GM13977 (cell line): Measurements from ENCODE around the gene LCOR.

Source experiments
- DNase-seq: peaks from one replicate; pipeline ENCODE4 v3.0.0; 2012; ENCODE audit warnings: low spot score
- in situ Hi-C: fragments of 300-500 bp; cut with MboI; formaldehyde crosslinking; loops from one replicate; pipeline ENCODE4 v1.12.0; 2022; ENCODE audit warnings: low sequenced_read_pairs, low pct_unique_long_range_greater_than_20kb, mixed read lengths, inconsistent platforms; ENCODE audit not compliant: unreplicated experiment
- TF ChIP-seq, protein P1 (sequence below): IDR thresholded peaks from 2 replicates; pipeline ENCODE4 v1.5.1; 2012; ENCODE audit warnings: mild to moderate bottlenecking, control low read depth; ENCODE audit not compliant: insufficient read depth; ENCODE audit errors: extremely low read depth, missing control alignments

LCOR gene

DNA sequence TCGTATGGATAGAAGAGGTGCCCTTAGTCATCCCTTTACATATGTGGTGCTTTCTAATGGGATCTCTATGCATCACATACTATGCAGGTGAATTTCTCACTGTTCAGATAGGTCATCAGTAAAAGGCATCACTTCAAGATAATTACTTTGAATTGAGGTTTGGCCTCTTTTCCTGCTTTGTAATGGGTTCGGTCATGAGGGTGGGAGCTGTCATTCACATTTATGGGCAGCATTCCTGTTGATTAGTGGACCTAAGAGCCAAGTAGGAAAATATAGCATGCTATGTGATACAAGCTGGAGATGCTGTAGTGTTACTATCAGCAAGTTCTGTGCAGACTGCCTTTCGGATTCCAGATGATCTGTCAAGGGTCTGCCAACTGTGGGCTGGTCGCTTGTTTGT is 156.3 kb downstream of the LCOR start:
- in situ Hi-C loops: no loop called here
- TF ChIP-seq, protein P1, sequence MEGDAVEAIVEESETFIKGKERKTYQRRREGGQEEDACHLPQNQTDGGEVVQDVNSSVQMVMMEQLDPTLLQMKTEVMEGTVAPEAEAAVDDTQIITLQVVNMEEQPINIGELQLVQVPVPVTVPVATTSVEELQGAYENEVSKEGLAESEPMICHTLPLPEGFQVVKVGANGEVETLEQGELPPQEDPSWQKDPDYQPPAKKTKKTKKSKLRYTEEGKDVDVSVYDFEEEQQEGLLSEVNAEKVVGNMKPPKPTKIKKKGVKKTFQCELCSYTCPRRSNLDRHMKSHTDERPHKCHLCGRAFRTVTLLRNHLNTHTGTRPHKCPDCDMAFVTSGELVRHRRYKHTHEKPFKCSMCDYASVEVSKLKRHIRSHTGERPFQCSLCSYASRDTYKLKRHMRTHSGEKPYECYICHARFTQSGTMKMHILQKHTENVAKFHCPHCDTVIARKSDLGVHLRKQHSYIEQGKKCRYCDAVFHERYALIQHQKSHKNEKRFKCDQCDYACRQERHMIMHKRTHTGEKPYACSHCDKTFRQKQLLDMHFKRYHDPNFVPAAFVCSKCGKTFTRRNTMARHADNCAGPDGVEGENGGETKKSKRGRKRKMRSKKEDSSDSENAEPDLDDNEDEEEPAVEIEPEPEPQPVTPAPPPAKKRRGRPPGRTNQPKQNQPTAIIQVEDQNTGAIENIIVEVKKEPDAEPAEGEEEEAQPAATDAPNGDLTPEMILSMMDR: no peak
- no peak for DNase-seq

DNA sequence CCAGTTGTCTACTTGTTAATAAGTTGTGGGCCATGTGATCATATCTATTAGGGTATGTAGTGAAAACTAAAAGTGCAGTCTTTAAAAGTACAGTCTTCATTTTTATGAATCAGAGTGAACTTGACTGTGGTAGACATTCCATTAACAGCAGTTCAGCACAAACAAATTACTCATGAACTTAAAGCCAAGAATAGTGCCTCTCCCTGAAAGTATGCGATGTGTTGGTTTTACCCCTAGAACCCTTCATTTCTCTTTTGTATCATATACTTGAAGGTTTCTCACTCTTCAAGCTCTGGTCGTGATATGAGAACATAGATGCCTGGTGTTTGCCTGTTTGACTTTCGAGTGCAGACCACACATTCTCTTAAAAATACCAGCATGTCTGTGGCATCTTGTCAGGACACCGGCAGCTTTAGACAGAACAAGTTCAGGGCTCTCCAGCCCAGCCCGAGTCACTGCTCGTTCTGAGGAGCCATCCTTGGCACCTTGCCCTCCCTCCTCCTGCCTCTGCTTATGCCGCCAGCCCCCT is 159.3 kb downstream of the LCOR start:
- in situ Hi-C loops: no loop called here
- TF ChIP-seq, protein P1: no peak
- no peak for DNase-seq

DNA sequence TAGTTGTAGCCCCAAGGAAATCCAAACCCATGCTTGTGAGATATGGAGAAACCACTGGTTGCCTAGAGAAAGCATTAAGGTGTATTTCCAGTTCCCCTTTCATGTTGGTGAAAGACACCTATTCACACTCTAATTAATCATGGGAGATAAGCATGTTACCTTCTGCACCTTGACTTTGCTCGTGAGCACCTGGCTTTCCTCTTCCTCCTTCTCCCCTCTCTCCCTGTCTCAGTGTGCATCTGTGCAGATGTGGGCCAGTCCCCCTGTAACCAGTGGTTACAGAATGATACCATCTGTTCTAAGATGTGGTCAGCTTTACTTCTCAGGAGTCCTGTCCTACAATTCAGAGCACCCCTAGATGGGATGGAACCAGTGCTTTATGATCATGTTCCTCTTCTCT is 160.6 kb downstream of the LCOR start:
- TF ChIP-seq, protein P1: no peak
- peak; percentile 52 for DNase-seq
- in situ Hi-C loops: no loop called here

DNA sequence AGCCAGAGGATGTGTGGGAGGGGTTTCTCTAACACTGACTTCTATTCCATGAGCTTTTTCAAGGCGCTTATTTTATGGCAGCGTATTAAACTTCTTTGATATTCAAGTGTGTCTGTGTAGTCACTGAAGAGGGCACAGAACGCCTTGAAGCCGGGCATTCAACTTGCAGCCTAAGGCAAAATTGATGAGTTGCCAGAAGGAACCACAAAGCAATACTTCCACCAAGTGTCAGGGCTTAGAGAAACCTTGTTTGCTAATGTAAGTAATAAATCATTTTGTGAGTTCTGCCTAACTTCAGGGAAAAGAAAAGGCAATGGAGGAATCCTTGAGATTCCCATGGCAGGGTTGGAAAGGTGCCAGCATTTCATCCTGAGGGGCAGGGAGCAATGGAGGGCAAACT is 163.8 kb downstream of the LCOR start:
- TF ChIP-seq, protein P1: no peak
- in situ Hi-C loops: no loop called here
- DNase-seq: no peak

DNA sequence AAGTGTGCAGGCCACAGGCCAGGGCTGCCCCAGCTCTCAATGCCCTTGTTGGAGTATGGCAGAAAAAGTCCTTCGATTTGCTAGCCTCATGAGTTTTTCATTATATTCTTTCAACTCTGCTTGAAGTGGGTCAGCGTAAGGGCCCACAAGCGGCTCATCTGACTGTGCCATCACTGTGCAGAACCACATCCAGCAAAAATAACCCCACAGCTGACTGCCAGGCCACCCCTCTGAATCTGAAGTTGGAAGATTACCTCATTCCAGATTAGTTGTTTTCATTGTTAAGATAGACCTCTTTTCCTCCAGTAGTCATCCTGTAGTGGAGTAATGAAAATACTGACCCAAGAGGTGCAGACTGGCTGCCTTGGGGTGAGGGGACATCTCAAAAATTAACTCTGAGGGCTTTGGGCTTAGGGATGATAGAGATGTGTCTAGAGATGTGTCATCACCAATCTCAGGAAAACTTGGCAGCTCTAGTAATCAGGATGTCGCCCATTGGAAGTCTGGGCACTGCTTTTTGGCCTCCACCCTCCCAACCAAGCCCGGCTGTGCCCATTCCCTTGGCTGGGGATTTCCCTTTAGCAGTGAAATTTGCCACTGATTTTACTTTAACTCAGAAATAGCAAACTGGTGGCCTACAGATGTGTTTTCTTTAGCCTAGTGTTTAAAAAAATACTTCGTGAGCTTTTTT is 164.3 kb downstream of the LCOR start:
- TF ChIP-seq, protein P1: no peak
- in situ Hi-C loops: no loop called here
- no peak for DNase-seq

DNA sequence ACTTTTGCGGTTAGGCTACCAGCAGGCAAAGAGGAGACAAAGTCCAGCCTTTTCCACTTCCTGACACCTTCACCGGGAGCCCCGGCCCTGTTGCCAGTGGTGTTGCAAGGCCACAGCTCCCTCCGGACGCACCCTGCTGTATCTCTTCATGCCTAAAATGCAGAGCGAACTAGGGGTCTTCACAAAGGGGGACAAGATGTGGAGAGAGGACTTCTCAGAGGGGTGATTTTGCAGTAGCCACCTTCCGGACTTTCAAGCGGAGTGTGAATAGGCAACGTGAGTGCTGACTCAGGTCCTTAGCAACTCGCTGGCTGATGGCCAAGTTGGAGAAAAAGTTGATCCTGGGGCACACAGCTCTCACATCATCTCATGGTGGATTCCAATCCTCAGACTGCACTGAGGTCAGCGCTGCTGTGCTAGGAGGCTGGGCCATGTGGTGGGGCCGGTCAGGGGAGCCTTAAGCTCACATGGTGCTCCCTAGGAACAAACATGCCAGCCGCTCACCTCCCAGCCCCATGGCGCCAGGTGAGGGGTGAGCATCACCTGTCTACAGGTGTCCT is 166.3 kb downstream of the LCOR start:
- DNase-seq: no peak
- TF ChIP-seq, protein P1: no peak
- in situ Hi-C loops: no loop called here
